Epithelial cell of esophagus (primary cell): ENCODE measurements around the gene C15orf61.

Experiments
- DNase-seq: peaks from one replicate; pipeline ENCODE4 v3.0.0; 2010; ENCODE audit warnings: low read depth
- H3K4me3 ChIP-seq: 2 replicates; pipeline ENCODE4 v1.5.1; 2011; ENCODE audit warnings: mild to moderate bottlenecking, low read length, control low read depth
- TF ChIP-seq, protein P1 (sequence below): IDR thresholded peaks from 2 replicates; pipeline ENCODE4 v1.5.1; 2011; ENCODE audit warnings: low read depth, mild to moderate bottlenecking, low read length, control low read depth, inconsistent platforms; ENCODE audit not compliant: insufficient read depth; ENCODE audit errors: missing control alignments

The C15orf61 gene

DNA sequence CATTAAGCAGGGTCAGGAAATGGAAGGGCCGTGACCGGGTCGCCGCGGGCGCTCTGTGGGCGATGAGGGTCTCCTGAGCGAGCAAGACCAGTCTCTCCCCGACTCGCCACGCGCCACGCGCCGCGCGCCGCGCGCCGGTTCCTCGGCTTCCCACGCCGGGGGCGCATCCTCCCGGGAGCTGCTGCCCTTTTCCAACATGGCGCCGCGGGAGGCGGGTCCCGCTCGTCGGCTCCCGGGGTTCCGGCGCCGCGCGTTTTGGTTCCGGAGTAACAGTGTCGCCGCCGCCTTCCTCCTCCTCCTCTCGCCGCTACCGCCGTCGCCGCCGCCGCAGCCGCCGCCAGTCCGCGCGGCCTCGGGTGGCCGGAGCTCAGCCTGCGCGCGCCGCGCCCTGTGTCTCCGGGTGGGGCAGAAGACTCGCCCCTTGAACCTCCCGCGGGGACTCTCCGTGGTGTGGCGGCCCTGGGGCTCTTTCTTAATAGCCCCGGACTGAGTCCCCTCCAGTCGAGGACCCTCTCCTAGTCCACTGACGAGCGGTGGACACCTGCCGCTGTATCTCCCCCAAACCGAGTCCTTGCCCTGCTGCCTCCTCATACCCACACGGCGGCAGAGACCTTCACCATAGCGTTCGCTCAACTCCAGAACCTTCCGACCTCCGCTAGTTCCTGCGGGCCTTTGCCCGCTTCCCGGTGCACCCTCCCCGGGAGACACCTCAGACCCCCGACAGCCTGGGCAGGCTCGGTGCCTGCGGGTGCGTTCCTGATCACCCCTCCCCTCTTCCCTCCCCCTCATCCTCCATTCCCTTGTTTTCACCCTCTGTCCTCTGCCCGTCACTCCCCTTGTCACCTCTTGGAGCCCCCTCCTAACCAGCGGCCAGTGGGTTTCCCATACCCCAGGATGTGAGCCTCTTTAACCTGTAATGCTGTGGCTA is 21.8 kb downstream of the C15orf61 start, which contains the start of gene MAP2K5:
Gene MAP2K5 (plus strand): TSS at position 284 of the 928 bp plus-strand sequence. CDS start 633 bp downstream, at position 917.
- TF ChIP-seq, protein P1, sequence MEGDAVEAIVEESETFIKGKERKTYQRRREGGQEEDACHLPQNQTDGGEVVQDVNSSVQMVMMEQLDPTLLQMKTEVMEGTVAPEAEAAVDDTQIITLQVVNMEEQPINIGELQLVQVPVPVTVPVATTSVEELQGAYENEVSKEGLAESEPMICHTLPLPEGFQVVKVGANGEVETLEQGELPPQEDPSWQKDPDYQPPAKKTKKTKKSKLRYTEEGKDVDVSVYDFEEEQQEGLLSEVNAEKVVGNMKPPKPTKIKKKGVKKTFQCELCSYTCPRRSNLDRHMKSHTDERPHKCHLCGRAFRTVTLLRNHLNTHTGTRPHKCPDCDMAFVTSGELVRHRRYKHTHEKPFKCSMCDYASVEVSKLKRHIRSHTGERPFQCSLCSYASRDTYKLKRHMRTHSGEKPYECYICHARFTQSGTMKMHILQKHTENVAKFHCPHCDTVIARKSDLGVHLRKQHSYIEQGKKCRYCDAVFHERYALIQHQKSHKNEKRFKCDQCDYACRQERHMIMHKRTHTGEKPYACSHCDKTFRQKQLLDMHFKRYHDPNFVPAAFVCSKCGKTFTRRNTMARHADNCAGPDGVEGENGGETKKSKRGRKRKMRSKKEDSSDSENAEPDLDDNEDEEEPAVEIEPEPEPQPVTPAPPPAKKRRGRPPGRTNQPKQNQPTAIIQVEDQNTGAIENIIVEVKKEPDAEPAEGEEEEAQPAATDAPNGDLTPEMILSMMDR: no peak
- H3K4me3 ChIP-seq: peak within 1 kb of the TSS; percentile 97
- peak; percentile 78 for DNase-seq

DNA sequence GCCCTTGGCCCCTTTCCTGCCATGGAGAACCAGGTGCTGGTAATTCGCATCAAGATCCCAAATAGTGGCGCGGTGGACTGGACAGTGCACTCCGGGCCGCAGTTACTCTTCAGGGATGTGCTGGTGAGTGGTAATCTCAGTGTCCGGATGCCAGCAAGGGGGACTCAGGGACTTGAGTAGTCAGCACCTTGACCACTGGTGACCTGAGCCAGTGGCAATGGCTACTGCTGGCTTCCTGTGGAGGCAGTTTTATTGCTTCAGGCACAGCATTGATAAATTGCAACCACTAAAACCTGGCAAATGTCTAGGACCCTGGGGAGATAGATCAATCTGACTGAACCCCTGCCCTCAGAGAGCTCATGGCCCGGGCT is 22.4 kb downstream of the C15orf61 start:
- DNase-seq: no peak
- TF ChIP-seq, protein P1: no peak
- peak overlapping the region; percentile 97 for H3K4me3 ChIP-seq

DNA sequence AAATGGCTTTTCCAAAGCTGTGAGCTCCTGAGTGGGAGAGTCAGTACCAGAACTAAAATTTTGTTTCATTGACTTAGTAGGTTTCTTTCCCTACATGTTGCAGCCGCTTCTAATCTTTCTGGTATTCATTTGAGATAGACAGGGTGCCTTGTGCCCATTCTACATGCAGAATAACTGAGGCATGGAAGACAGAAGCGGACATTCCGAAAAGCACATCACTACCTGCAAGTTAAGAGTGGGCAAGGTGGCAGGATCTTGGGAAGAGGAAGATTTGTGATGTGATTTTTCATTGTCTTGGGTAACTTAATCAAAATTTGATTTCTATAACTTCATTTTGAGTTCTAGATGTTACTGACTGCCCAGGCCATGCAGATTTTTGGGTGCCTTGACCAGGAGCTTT is 23.5 kb downstream of the C15orf61 start:
- DNase-seq: no peak
- no peak overlapping the region for H3K4me3 ChIP-seq
- TF ChIP-seq, protein P1: no peak

DNA sequence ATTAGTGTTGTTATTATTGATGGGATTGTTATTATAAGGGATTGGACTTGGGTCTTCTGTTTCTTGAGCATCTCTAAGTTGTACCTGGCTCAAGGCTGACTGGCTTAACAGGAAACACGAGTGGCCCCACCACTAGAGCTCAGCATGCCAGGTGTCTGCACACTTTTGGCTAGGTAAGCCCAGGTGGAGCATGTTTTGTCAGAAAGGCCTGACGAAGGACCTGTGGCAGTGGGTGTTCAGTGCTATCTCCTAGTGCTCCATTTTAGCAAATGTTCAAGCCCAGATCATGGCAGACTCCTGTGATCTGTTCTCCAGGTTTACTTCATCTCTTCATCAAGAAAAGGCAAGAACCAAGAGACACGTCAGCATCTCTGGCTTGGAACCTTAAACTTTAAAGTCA is 24.9 kb downstream of the C15orf61 start:
- H3K4me3 ChIP-seq: no peak overlapping the region
- DNase-seq: no peak
- TF ChIP-seq, protein P1: no peak

DNA sequence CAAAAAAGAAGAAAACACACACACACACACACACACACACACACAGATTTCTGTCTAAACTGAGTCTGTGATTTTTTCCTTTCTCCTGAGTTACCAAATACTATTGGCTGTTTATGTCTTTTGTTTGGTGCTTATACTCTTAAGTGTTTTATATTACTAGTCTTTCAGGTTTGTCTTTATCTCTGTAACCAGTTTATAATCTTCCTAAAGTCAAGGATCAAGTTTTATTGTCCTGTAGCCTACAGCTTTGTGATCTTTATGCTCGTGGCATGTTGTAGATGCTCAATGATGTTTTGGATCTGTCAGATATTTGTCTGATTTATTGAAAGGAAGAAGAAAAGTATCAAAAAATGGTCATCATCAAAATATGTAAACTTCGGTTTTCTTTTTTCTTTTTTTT is 26.1 kb downstream of the C15orf61 start:
- H3K4me3 ChIP-seq: no peak overlapping the region
- no peak for DNase-seq
- TF ChIP-seq, protein P1: no peak

DNA sequence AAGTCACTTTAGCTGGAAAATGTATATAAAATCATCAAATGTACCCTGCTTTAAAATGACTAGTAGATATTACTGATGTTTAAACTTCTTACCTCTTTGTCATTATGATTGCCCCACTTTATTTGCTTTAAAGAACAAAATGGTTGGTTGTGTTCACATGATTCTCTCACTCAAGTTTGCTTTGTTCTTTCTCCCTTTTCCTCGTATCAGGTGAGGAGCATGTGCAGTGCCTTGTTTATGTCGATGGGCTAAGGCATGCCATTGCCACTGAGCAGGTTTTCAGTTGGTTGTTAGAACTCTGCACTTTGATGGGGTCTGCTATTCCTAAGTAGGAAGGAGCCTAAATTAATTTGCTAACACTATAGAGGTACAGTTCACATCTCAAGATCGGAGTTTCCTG is 26.9 kb downstream of the C15orf61 start:
- TF ChIP-seq, protein P1: no peak
- no peak for DNase-seq
- no peak overlapping the region for H3K4me3 ChIP-seq

DNA sequence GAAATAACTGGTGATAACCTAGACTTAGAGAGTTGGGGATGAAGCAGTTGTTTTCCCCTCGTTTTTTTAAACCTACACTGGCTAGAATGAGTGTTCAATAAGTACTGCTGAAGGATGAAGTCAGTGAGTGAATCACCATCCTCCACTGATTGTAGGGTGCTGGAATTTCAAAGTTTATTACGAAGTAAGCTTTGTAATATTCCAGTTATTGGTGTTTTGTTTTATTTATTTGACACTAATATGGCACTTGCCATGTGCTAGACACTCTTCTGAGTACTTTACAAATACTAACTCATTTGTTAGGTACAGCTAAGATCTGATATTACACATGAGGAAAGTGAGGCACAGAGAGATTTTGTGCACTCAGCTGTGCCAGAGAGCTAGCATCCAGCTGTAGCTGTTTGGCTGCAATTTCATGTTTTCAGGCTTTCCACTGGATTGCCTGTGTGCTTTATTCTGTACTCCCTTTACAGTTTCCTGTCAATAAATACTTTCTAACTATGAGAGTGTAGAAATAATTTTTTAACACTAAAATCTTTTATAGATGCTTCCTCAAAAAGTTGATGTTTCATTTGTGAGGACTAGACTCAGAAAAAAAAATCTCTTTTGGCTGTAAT is 27.4 kb downstream of the C15orf61 start:
- TF ChIP-seq, protein P1: no peak
- DNase-seq: peak; percentile 40
- H3K4me3 ChIP-seq: no peak overlapping the region
